B cell (primary cell): ENCODE measurements around the gene TMPRSS7. TPM values are rescaled to one million over a fixed set of nuclear protein-coding genes. Genes with fewer than 3 reads are reported as not detected.
"Not testable (repeated sequence)": the region's sequence is repeated elsewhere in the genome, so short reads cannot be mapped to it uniquely, and the experiment has no call there.

Experiments
- ATAC-seq: fragments of 200-7000 bp; cut with Tn5 transposase; one replicate; pipeline ENCODE4 v1.10.0; 2021; ENCODE audit warnings: low read depth, mild to moderate bottlenecking, moderate number of reproducible peaks, moderate library complexity
- CTCF ChIA-PET: fragments of 350-600 bp; sonication (Branson Sonifier 250); formaldehyde crosslinking; loops from one replicate; lab custom pipeline; 2021; ENCODE audit warnings: antibody characterized with exemption, inconsistent platforms; lab: Charles Lee
- POLR2A ChIA-PET: fragments of 350-600 bp; sonication (Branson Sonifier 250); formaldehyde crosslinking; loops from one replicate; lab custom pipeline; 2021; ENCODE audit warnings: antibody characterized with exemption; lab: Charles Lee
- DNase-seq: peaks from one replicate; pipeline ENCODE4 v3.0.0; 2013
- H2AFZ ChIP-seq: 2 replicates; pipeline ENCODE4 v1.6.1; 2012; ENCODE audit warnings: mild to moderate bottlenecking, low read depth, low read length; ENCODE audit not compliant: insufficient read depth, poor library complexity, severe bottlenecking
- H3K27ac ChIP-seq, 2 donors: 1 replicate in 1 of 2; 2 replicates in 1 of 2; pipeline ENCODE4 v1.5.1; 2012 to 2013; ENCODE audit warnings: low read length in 2 of 2, mild to moderate bottlenecking in 2 of 2, moderate library complexity in 1 of 2
- H3K27me3 ChIP-seq, 4 experiments: fragments of 200-600 bp in 1 of 4; sonication (generic) in 1 of 4; replicated peaks in 1 of 4; 1 replicate in 2 of 4; 2 replicates in 2 of 4; pipeline versions ENCODE4 v1.6.1 to v1.7.0; 2013 to 2016; ENCODE audit warnings: low read length in 3 of 4, mild to moderate bottlenecking in 2 of 4, mixed read lengths in 1 of 4, moderate library complexity in 1 of 4; ENCODE audit not compliant: insufficient read depth in 4 of 4, control insufficient read depth in 3 of 4; ENCODE audit errors: control extremely low read depth in 1 of 4
- H3K36me3 ChIP-seq, 2 experiments: replicated peaks in 1 of 2; 1 replicate in 1 of 2; 2 replicates in 1 of 2; pipeline versions ENCODE4 v1.6.1 to v1.7.1; 2013; ENCODE audit warnings: low read length in 1 of 2; ENCODE audit not compliant: insufficient read depth in 2 of 2, control insufficient read depth in 1 of 2; ENCODE audit errors: control extremely low read depth in 1 of 2, extremely low read depth in 1 of 2
- H3K4me1 ChIP-seq, 2 donors: fragments of 200-600 bp in 1 of 2; sonication (generic) in 1 of 2; 1 replicate in 1 of 2; 2 replicates in 1 of 2; pipeline versions ENCODE4 v1.5.1 to v1.6.1; 2013 to 2017; ENCODE audit warnings: low read length in 2 of 2; ENCODE audit not compliant: control insufficient read depth in 2 of 2, insufficient read depth in 2 of 2
- H3K4me2 ChIP-seq: replicated peaks from 2 replicates; pipeline ENCODE3; 2012; ENCODE audit warnings: mild to moderate bottlenecking, low read depth, low read length; ENCODE audit not compliant: poor library complexity, severe bottlenecking
- H3K4me3 ChIP-seq, 5 experiments: fragments of 200-600 bp in 1 of 5; sonication (generic) in 1 of 5; 1 replicate in 3 of 5; 2 replicates in 2 of 5; pipeline versions ENCODE4 v1.5.1 to v1.7.0; 2011 to 2016; ENCODE audit warnings: low read length in 4 of 5, mild to moderate bottlenecking in 4 of 5, low read depth in 2 of 5, control low read depth in 1 of 5, moderate library complexity in 1 of 5; ENCODE audit not compliant: insufficient read depth in 1 of 5; ENCODE audit errors: control extremely low read depth in 1 of 5, extremely low read depth in 1 of 5
- H3K79me2 ChIP-seq: fragments of 200-600 bp; sonication (generic); one replicate; pipeline ENCODE4 v1.6.0; 2016; ENCODE audit warnings: low read length; ENCODE audit not compliant: control insufficient read depth, insufficient read depth
- H3K9ac ChIP-seq: fragments of 200-600 bp; sonication (generic); 2 replicates; pipeline ENCODE4 v1.6.1; 2017; ENCODE audit warnings: mild to moderate bottlenecking, low read length, moderate library complexity
- H3K9me3 ChIP-seq, 3 donors: one replicate each; pipeline versions ENCODE4 v1.6.1 to v1.7.1; 2013; ENCODE audit warnings: low read length in 2 of 3; ENCODE audit not compliant: control insufficient read depth in 2 of 3, insufficient read depth in 1 of 3; ENCODE audit errors: control extremely low read depth in 1 of 3
- H4K20me1 ChIP-seq: 2 replicates; pipeline ENCODE4 v1.6.0; 2012; ENCODE audit warnings: mild to moderate bottlenecking, low read length; ENCODE audit not compliant: insufficient read depth, control insufficient read depth, poor library complexity, severe bottlenecking
- H3K27ac Mint-ChIP-seq: one replicate; pipeline ENCODE4 v1.8.0; 2021; ENCODE audit warnings: mixed read lengths
- H3K27me3 Mint-ChIP-seq: one replicate; pipeline ENCODE4 v1.8.0; 2021; ENCODE audit warnings: mixed read lengths
- H3K4me1 Mint-ChIP-seq: one replicate; pipeline ENCODE4 v1.8.0; 2021; ENCODE audit warnings: mixed read lengths
- H3K4me3 Mint-ChIP-seq: one replicate; pipeline ENCODE4 v1.8.0; 2021; ENCODE audit warnings: mixed read lengths
- H3K9me3 Mint-ChIP-seq: one replicate; pipeline ENCODE4 v1.8.0; 2022; ENCODE audit warnings: mixed read lengths; ENCODE audit not compliant: insufficient read depth
- EZH2 ChIP-seq: IDR thresholded peaks from 2 replicates; pipeline ENCODE4 v1.6.1; 2012; ENCODE audit warnings: borderline replicate concordance, low read depth, mild to moderate bottlenecking, moderate library complexity, low read length; ENCODE audit not compliant: insufficient read depth, poor library complexity, severe bottlenecking
- WGBS: methylation state at CpG from one replicate; pipeline ENCODE4 v1.1.5; 2013; ENCODE audit warnings: missing lambda C conversion rate; ENCODE audit not compliant: insufficient coverage; 5-methylcytosine and 5-hydroxymethylcytosine counted together
- intact Hi-C: fragments of 100-400 bp; cut with micrococcal nuclease; formaldehyde crosslinking; loops from one replicate; pipeline ENCODE4 v1.10.0; 2022
- polyA plus RNA-seq: library from polyadenylated mRNA; depleted of rRNA; stranded (reverse); fragments of >200 nt; gene quantifications from 2 replicates; pipeline ENCODE4 v1.2.3, GENCODE V29; 2012
- total RNA-seq, 2 donors: library from RNA; stranded (reverse); fragments of 120-200 nt in 1 of 2; gene quantifications; 1 replicate in 1 of 2; 2 replicates in 1 of 2; pipeline versions ENCODE4 v1.2.3 to v1.2.4, GENCODE V29; 2013 to 2022
- TF ChIP-seq, protein P1 (sequence below): fragments of 200-600 bp; IDR thresholded peaks from one replicate; pipeline ENCODE4 v1.8.0; 2022; ENCODE audit warnings: antibody characterized with exemption, mild to moderate bottlenecking

TMPRSS7 gene
- total and polyA plus RNA-seq, 2 donors (not counting 1 experiment from before 2014, with no cell fraction given): not detected

GRCh38 chr3:112035241-112035640, 705 bp downstream of the TMPRSS7 start:
- TF ChIP-seq EZH2: no peak
- TF ChIP-seq, protein P1, sequence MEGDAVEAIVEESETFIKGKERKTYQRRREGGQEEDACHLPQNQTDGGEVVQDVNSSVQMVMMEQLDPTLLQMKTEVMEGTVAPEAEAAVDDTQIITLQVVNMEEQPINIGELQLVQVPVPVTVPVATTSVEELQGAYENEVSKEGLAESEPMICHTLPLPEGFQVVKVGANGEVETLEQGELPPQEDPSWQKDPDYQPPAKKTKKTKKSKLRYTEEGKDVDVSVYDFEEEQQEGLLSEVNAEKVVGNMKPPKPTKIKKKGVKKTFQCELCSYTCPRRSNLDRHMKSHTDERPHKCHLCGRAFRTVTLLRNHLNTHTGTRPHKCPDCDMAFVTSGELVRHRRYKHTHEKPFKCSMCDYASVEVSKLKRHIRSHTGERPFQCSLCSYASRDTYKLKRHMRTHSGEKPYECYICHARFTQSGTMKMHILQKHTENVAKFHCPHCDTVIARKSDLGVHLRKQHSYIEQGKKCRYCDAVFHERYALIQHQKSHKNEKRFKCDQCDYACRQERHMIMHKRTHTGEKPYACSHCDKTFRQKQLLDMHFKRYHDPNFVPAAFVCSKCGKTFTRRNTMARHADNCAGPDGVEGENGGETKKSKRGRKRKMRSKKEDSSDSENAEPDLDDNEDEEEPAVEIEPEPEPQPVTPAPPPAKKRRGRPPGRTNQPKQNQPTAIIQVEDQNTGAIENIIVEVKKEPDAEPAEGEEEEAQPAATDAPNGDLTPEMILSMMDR: no peak
- POLR2A ChIA-PET: no interaction called here
- Mint-ChIP-seq H3K4me3 (no peak overlapping the region), H3K27ac (no peak overlapping the region), H3K9me3 (no peaks in the 10 kb centered on the region), H3K27me3 (peaks cover 5% of the 10 kb centered on the region), H3K4me1 (peaks cover 5% of the 10 kb centered on the region)
- Histone ChIP-seq H3K36me3 (no peaks in the 10 kb centered on the region), H3K79me2 (no peaks in the 10 kb centered on the region), H3K27ac (no peak overlapping the region), H4K20me1 (no peaks in the 10 kb centered on the region), H2AFZ (no peak overlapping the region), H3K9ac (no peak overlapping the region), H3K4me3 (no peak overlapping the region), H3K27me3 (no peaks in the 10 kb centered on the region), H3K9me3 (no peaks in the 10 kb centered on the region), H3K4me2 (no peak overlapping the region), H3K4me1 (peaks cover 3 to 4% of the 10 kb centered on the region in 2 donors)
- ATAC-seq (no peak), DNase-seq (no peak)
- WGBS: 80% methylated on average over 3 of the region's 3 CpGs
- intact Hi-C loops: no loop called here
- CTCF ChIA-PET: interaction anchor here (0.9 to 1.6 kb wide), 2 partner anchors 8 to 22 kb away, joined by 4 to 5 read pairs; no protein-coding TSS in a partner anchor

DNA sequence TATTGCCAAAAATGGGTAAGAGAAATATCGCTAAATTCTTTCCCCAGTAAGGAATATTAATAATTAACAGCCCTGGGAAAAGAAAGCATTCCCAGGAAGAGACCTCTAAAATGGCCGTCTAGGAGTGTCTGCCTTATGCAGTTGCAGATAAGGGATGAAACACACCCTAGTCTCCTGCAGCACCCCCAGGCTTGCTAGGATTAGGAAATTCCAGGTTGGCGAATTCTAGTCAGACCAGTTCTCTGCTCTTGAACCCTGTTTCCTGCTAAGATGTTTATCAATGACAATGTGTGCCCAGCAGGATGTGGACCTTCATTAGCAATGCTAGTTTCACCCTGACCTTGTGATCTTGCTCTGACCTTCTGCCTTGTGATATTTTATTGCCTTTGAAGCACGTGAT, 2.7 kb downstream of the TMPRSS7 start:
- H3K36me3 ChIP-seq, H4K20me1 ChIP-seq, H3K27ac Mint-ChIP-seq, H3K27me3 ChIP-seq, H3K9me3 ChIP-seq, H3K9me3 Mint-ChIP-seq, H3K27me3 Mint-ChIP-seq, H3K4me2 ChIP-seq, H3K79me2 ChIP-seq, DNase-seq, H3K4me3 Mint-ChIP-seq, H3K4me1 Mint-ChIP-seq, H3K27ac ChIP-seq, H3K4me3 ChIP-seq, ATAC-seq, CTCF ChIA-PET, H3K4me1 ChIP-seq, H2AFZ ChIP-seq, H3K9ac ChIP-seq, POLR2A ChIA-PET, intact Hi-C loops: not testable (repeated sequence)
- 100% methylated on average over 1 of the region's 4 CpGs for WGBS
